Neutrophil (primary cell): ENCODE measurements around the gene ARL4D.

Experiments
- H3K27ac ChIP-seq: fragments of 200-600 bp; sonication (generic); 2 replicates; pipeline ENCODE4 v1.5.1; 2016; ENCODE audit warnings: mild to moderate bottlenecking, moderate library complexity
- H3K27me3 ChIP-seq: fragments of 200-600 bp; sonication (generic); 2 replicates; pipeline ENCODE4 v1.6.0; 2016; ENCODE audit warnings: mild to moderate bottlenecking
- H3K36me3 ChIP-seq: fragments of 200-600 bp; sonication (generic); 2 replicates; pipeline ENCODE4 v1.5.1; 2017
- H3K4me1 ChIP-seq, 2 experiments: fragments of 200-600 bp in 1 of 2; sonication (generic) in 1 of 2; 1 replicate in 1 of 2; 2 replicates in 1 of 2; pipeline versions ENCODE4 v1.5.1 to v1.6.1; 2013 to 2016; ENCODE audit warnings: low read depth in 1 of 2, low read length in 1 of 2, mild to moderate bottlenecking in 1 of 2, moderate library complexity in 1 of 2; ENCODE audit not compliant: control insufficient read depth in 1 of 2, insufficient read depth in 1 of 2
- H3K4me3 ChIP-seq, 2 experiments: fragments of 200-600 bp in 1 of 2; sonication (generic) in 1 of 2; 1 replicate in 1 of 2; 2 replicates in 1 of 2; pipeline ENCODE4 v1.5.1; 2013 to 2016; ENCODE audit warnings: low read depth in 1 of 2, low read length in 1 of 2, mild to moderate bottlenecking in 1 of 2, moderate library complexity in 1 of 2
- H3K9me3 ChIP-seq: fragments of 200-600 bp; sonication (generic); 2 replicates; pipeline ENCODE4 v1.5.1; 2016
- CTCF ChIP-seq: fragments of 200-600 bp; sonication (generic); IDR thresholded peaks from 2 replicates; pipeline ENCODE4 v1.5.1; 2016; ENCODE audit warnings: antibody characterized with exemption

Gene ARL4D

GRCh38 chr17:43445009-43445589 is 46.3 kb downstream of the ARL4D start:
- TF ChIP-seq CTCF: no peak
- Histone ChIP-seq H3K36me3 (no peaks in the 10 kb centered on the region), H3K27ac (no peak overlapping the region), H3K4me3 (no peak overlapping the region), H3K4me1 (no peaks in the 10 kb centered on the region), H3K9me3 (no peaks in the 10 kb centered on the region), H3K27me3 (peaks cover 49% of the 10 kb centered on the region)

DNA sequence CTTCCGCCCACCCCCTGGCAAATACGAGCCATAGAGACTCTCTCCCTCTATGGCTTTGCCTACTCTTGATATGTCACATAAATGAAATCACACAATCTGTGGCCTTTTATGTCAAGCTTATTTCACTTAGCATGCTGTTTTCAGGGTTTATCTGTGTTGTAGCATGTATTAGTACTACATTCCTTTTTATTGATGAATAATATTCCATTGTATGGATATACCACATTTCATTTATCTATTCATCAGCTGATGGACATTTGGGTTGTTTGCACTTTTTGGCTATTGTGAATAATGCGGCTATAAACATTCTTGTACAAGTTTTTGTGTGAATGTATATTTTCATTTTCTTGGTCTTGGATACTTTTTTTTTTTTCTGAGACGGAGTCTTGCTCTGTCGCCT is 48.0 kb downstream of the ARL4D start:
- Histone ChIP-seq H3K27me3 (peaks cover 49% of the 10 kb centered on the region), H3K27ac (no peak overlapping the region), H3K4me3 (no peak overlapping the region), H3K9me3 (no peaks in the 10 kb centered on the region), H3K36me3 (no peaks in the 10 kb centered on the region), H3K4me1 (no peaks in the 10 kb centered on the region)
- TF ChIP-seq CTCF: no peak

DNA sequence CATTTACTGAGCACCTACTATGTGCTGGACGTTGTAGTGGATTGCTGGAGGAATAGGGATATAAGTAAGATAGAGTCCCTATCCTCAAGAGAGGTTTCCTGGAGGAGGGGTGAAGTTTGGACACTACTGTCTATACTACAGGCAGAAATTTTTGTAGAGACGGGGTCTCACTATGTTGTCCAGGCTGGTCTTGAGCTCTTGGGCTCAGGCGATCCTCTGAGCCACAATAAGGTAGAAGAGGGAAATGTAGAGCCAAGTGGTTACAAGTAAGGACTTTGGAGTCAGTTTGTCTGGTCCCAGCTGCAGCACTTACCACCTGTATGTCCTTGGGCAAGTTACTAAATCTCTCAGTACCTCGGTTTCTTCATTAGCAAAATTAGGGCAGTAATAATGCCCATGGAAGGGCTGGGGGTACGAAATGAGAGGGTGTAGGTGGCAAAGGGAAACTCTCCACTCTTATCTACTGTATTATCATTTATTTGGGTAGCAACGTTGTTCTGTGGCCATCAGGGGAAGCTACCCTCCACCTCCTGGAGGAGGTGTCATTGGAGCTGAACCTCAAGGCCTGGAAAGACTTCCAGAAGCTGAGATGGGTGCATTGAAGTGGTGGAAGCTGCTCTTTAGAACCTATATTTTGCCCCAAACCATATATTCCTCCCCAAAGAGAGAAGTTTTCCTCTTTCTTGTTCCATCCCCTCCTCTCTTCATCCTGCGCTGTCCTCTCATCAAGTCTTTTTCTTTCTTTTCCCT is 50.1 kb downstream of the ARL4D start:
- no peak for TF ChIP-seq CTCF
- Histone ChIP-seq H3K36me3 (no peaks in the 10 kb centered on the region), H3K27ac (no peak overlapping the region)

DNA sequence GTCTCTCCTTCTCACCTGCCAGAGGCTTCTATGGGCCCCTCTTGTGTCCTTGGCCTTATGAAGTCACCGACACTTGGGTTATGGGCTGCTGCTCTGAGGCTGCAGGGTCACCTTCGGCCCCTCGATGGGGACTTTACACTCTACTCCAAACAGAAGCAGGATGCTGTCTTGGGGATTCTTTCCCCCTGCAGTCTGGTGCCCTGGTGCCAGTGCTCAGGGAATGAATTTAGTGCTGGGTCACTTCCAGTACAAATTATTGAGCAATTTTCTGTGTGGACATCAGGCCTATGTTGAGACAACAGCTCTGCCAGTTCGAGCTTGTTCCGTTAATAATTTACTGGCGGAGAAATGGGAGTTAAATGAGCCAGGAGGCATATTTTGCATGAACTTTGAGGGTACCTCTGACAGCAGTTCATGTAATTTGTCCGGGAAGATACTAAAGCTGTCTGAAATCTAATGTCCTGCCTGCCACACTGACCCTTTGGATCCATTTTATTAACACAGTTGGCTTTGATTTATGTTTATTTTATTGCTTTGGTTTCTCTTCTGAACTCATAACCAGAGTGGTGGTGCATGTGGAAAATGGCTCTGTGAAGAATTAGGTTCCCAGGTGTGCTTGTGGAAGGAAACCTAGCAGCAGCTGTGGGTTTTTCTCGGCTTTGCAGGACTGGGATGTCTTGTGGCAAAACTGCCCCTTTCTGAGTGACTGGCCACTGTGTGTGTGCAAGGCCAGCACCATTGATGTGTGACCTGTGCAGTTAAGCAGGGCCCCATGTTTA is 50.9 kb downstream of the ARL4D start:
- Histone ChIP-seq H3K27ac (no peak overlapping the region), H3K4me1 (no peaks in the 10 kb centered on the region), H3K36me3 (no peaks in the 10 kb centered on the region), H3K9me3 (no peaks in the 10 kb centered on the region), H3K4me3 (no peak overlapping the region), H3K27me3 (peaks cover 32% of the 10 kb centered on the region)
- no peak for TF ChIP-seq CTCF

More for the DNA sequence above, 50.1 kb downstream of the ARL4D start:
- H3K4me3 ChIP-seq: no peak overlapping the region
- H3K9me3 ChIP-seq: no peaks in the 10 kb centered on the region
- no peaks in the 10 kb centered on the region for H3K4me1 ChIP-seq
- peaks cover 34% of the 10 kb centered on the region for H3K27me3 ChIP-seq
